Body of pancreas (tissue), 4 donors: Measurements from ENCODE around the gene DOK6. TPM values are rescaled to one million over a fixed set of nuclear protein-coding genes. Genes with fewer than 3 reads are reported as not detected.

Experiments
- ATAC-seq: fragments of 150-250 bp; one replicate; pipeline ENCODE4 v1.9.1; 2016
- DNase-seq, 4 donors: peaks; one replicate each; pipeline ENCODE4 v3.0.0-alpha.2; 2019
- H3K27ac ChIP-seq, 4 donors: fragments of 200-600 bp; sonication (generic); 1 replicate in 3 of 4; 2 replicates in 1 of 4; pipeline versions ENCODE4 v1.5.1 to v1.6.1; 2016 to 2019; ENCODE audit warnings: mild to moderate bottlenecking in 1 of 4, mixed read lengths in 1 of 4, moderate library complexity in 1 of 4
- H3K27me3 ChIP-seq, 2 donors: fragments of 200-600 bp; sonication (generic); one replicate each; pipeline ENCODE4 v1.6.0; 2016; ENCODE audit warnings: mild to moderate bottlenecking in 1 of 2
- H3K36me3 ChIP-seq, 2 donors: fragments of 200-600 bp; sonication (generic); replicated peaks in 1 of 2; 2 replicates each; pipeline ENCODE4 v1.5.1; 2016; ENCODE audit warnings: low read depth in 2 of 2; ENCODE audit not compliant: insufficient read depth in 1 of 2
- H3K4me1 ChIP-seq: fragments of 200-600 bp; sonication (generic); one replicate; pipeline ENCODE4 v1.6.0; 2016
- H3K4me3 ChIP-seq, 2 donors: fragments of 200-600 bp; sonication (generic); 1 replicate in 1 of 2; 2 replicates in 1 of 2; pipeline ENCODE4 v1.5.1; 2016 to 2019
- H3K9me3 ChIP-seq, 3 donors: fragments of 200-600 bp; sonication (generic); 1 replicate in 2 of 3; 2 replicates in 1 of 3; pipeline ENCODE4 v1.5.1; 2016
- POLR2A ChIP-seq, 3 donors: fragments of 450-650 bp; IDR thresholded peaks; one replicate each; pipeline ENCODE4 v1.6.1; 2016; ENCODE audit warnings: antibody characterized with exemption in 3 of 3, mild to moderate bottlenecking in 2 of 3
- WGBS, 2 donors: methylation state at CpG; one replicate each; pipeline ENCODE4 v1.1.5; 2017; 5-methylcytosine and 5-hydroxymethylcytosine counted together
- intact Hi-C: fragments of 100-400 bp; cut with DNase I; formaldehyde crosslinking; loops from one replicate; pipeline ENCODE4 v1.15.1; 2023
- total RNA-seq, 2 donors: library from RNA; depleted of rRNA; stranded (reverse); fragments of >200 nt; gene quantifications; one replicate each; pipeline ENCODE4 v1.1.0, GENCODE V29; 2016
- TF ChIP-seq, protein P1 (sequence below), 7 experiments: fragments of 450-650 bp in 4 of 7; fragments of 200-600 bp in 3 of 7; sonication (generic) in 3 of 7; IDR thresholded peaks; one replicate each; pipeline ENCODE4 v1.5.1; 2016 to 2019; ENCODE audit warnings: antibody characterized with exemption in 7 of 7

DOK6 gene
- total RNA-seq, 2 donors from 2014 or later = under 0.01 to 0.66 TPM

DNA sequence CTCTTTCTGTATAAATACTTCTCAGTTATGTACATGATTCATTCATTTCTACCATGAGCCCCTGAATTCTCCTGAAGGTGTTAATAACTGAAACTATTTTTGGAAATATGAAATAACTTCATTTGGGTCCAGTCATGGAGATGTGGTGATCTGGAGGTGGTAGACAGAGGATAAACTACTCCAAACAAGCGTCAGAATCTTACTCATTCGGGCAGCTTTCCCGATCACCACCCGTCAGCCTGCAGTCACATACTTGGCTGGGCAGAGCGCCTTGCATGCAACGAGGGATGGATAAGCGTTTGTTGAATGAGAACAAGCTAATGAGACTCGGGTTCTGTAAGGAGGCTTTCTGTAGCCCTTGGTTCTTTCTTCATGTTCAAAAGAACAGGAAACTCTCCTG lies 324.3 kb downstream of the DOK6 start:
- DNase-seq (no peak), ATAC-seq (no peak)
- intact Hi-C loops = no loop called here
- Histone ChIP-seq H3K4me3 (no peak overlapping the region), H3K4me1 (no peaks in the 10 kb centered on the region), H3K36me3 (no peaks in the 10 kb centered on the region), H3K27me3 (no peaks in the 10 kb centered on the region), H3K27ac (no peak overlapping the region), H3K9me3 (no peaks in the 10 kb centered on the region)
- WGBS, 2 donors = 80 to 83% methylated on average over 8 of the region's 8 CpGs
- TF ChIP-seq, protein P1, sequence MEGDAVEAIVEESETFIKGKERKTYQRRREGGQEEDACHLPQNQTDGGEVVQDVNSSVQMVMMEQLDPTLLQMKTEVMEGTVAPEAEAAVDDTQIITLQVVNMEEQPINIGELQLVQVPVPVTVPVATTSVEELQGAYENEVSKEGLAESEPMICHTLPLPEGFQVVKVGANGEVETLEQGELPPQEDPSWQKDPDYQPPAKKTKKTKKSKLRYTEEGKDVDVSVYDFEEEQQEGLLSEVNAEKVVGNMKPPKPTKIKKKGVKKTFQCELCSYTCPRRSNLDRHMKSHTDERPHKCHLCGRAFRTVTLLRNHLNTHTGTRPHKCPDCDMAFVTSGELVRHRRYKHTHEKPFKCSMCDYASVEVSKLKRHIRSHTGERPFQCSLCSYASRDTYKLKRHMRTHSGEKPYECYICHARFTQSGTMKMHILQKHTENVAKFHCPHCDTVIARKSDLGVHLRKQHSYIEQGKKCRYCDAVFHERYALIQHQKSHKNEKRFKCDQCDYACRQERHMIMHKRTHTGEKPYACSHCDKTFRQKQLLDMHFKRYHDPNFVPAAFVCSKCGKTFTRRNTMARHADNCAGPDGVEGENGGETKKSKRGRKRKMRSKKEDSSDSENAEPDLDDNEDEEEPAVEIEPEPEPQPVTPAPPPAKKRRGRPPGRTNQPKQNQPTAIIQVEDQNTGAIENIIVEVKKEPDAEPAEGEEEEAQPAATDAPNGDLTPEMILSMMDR (IDR thresholded peaks at IDR 0.05) = no peak
- no peak for TF ChIP-seq POLR2A (IDR thresholded peaks at IDR 0.05)

- H3K4me3 ChIP-seq = no peak overlapping the region
- no peaks in the 10 kb centered on the region for H3K4me1 ChIP-seq
- 80 to 81% methylated on average over 12 of the region's 12 CpGs for WGBS, 2 donors
- DNase-seq = no peak
- H3K36me3 ChIP-seq = no peaks in the 10 kb centered on the region
- TF ChIP-seq, protein P1 (IDR thresholded peaks at IDR 0.05) = no peak
- intact Hi-C loops = no loop called here
- no peaks in the 10 kb centered on the region for H3K9me3 ChIP-seq
- H3K27me3 ChIP-seq = no peaks in the 10 kb centered on the region
- H3K27ac ChIP-seq = no peak overlapping the region
- ATAC-seq = no peak
Observed at GRCh38 chr18:69725855-69726508, 325.3 kb downstream of the DOK6 start.

- WGBS, 2 donors = 70 to 76% methylated on average over 5 of the region's 5 CpGs
- TF ChIP-seq, protein P1 (IDR thresholded peaks at IDR 0.05) = no peak
- no peak for TF ChIP-seq POLR2A (IDR thresholded peaks at IDR 0.05)
- Histone ChIP-seq H3K36me3 (no peaks in the 10 kb centered on the region), H3K27ac (no peak overlapping the region), H3K4me1 (no peaks in the 10 kb centered on the region), H3K27me3 (no peaks in the 10 kb centered on the region), H3K4me3 (no peak overlapping the region), H3K9me3 (no peaks in the 10 kb centered on the region)
- ATAC-seq (no peak), DNase-seq (no peak)
- intact Hi-C loops = no loop called here
Observed at GRCh38 chr18:69727912-69728572, 327.4 kb downstream of the DOK6 start.

DNA sequence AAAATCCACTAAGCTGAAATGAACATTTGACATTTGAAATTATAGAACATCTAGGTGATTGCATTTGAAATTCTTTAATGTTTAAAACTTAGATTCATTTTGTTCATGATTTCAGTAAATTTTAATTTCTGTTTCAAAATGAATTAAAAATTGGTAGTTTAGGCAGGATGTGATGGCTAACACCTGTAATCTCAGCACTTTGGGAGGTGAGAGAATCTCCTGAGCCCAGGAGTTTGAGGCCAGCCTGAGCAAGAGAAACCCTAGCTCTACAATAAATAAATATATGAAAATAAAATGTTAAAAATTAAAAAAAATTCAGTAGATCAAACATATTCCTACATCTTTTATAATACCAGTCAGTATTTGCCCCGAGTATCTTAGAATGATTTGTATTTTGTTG lies 330.0 kb downstream of the DOK6 start:
- Histone ChIP-seq H3K36me3 (no peaks in the 10 kb centered on the region), H3K4me3 (no peak overlapping the region), H3K4me1 (no peaks in the 10 kb centered on the region), H3K9me3 (no peaks in the 10 kb centered on the region), H3K27ac (no peak overlapping the region), H3K27me3 (no peaks in the 10 kb centered on the region)
- TF ChIP-seq, protein P1 (IDR thresholded peaks at IDR 0.05) = no peak
- TF ChIP-seq POLR2A (IDR thresholded peaks at IDR 0.05) = no peak
- intact Hi-C loops = no loop called here
- DNase-seq = no peak
- ATAC-seq = no peak
- WGBS, 2 donors = 75 to 77% methylated on average over 1 of the region's 1 CpG

GRCh38 chr18:69734536-69734935 lies 333.8 kb downstream of the DOK6 start:
- TF ChIP-seq POLR2A (IDR thresholded peaks at IDR 0.05) = no peak
- TF ChIP-seq, protein P1 (IDR thresholded peaks at IDR 0.05) = no peak
- 85 to 89% methylated on average over 2 of the region's 2 CpGs for WGBS, 2 donors
- intact Hi-C loops = no loop called here
- Histone ChIP-seq H3K9me3 (no peaks in the 10 kb centered on the region), H3K36me3 (no peaks in the 10 kb centered on the region), H3K4me3 (no peak overlapping the region), H3K27me3 (no peaks in the 10 kb centered on the region), H3K4me1 (no peaks in the 10 kb centered on the region), H3K27ac (no peak overlapping the region)
- ATAC-seq = no peak
- no peak for DNase-seq
